Neutrophil (primary cell): ENCODE data around the gene ZNF101.
"Not testable (repeated sequence)": the region's sequence is repeated elsewhere in the genome, so short reads cannot be mapped to it uniquely, and the experiment has no call there.

Experiments
- H3K27ac ChIP-seq: fragments of 200-600 bp; sonication (generic); 2 replicates; pipeline ENCODE4 v1.5.1; 2016; ENCODE audit warnings: mild to moderate bottlenecking, moderate library complexity
- H3K27me3 ChIP-seq: fragments of 200-600 bp; sonication (generic); 2 replicates; pipeline ENCODE4 v1.6.0; 2016; ENCODE audit warnings: mild to moderate bottlenecking
- H3K36me3 ChIP-seq: fragments of 200-600 bp; sonication (generic); 2 replicates; pipeline ENCODE4 v1.5.1; 2017
- H3K4me1 ChIP-seq, 2 experiments: fragments of 200-600 bp in 1 of 2; sonication (generic) in 1 of 2; 1 replicate in 1 of 2; 2 replicates in 1 of 2; pipeline versions ENCODE4 v1.5.1 to v1.6.1; 2013 to 2016; ENCODE audit warnings: low read depth in 1 of 2, low read length in 1 of 2, mild to moderate bottlenecking in 1 of 2, moderate library complexity in 1 of 2; ENCODE audit not compliant: control insufficient read depth in 1 of 2, insufficient read depth in 1 of 2
- H3K4me3 ChIP-seq, 2 experiments: fragments of 200-600 bp in 1 of 2; sonication (generic) in 1 of 2; 1 replicate in 1 of 2; 2 replicates in 1 of 2; pipeline ENCODE4 v1.5.1; 2013 to 2016; ENCODE audit warnings: low read depth in 1 of 2, low read length in 1 of 2, mild to moderate bottlenecking in 1 of 2, moderate library complexity in 1 of 2
- H3K9me3 ChIP-seq: fragments of 200-600 bp; sonication (generic); 2 replicates; pipeline ENCODE4 v1.5.1; 2016
- CTCF ChIP-seq: fragments of 200-600 bp; sonication (generic); IDR thresholded peaks from 2 replicates; pipeline ENCODE4 v1.5.1; 2016; ENCODE audit warnings: antibody characterized with exemption

The ZNF101 gene

GRCh38 chr19:19686580-19686979, 17.9 kb downstream of the ZNF101 start:
- H3K9me3 ChIP-seq = peaks cover 27% of the 10 kb centered on the region
- TF ChIP-seq CTCF = no peak
- H3K4me1 ChIP-seq = no peaks in the 10 kb centered on the region
- no peak overlapping the region for H3K27ac ChIP-seq
- no peaks in the 10 kb centered on the region for H3K27me3 ChIP-seq
- H3K36me3 ChIP-seq = no peaks in the 10 kb centered on the region
- H3K4me3 ChIP-seq = no peak overlapping the region

DNA sequence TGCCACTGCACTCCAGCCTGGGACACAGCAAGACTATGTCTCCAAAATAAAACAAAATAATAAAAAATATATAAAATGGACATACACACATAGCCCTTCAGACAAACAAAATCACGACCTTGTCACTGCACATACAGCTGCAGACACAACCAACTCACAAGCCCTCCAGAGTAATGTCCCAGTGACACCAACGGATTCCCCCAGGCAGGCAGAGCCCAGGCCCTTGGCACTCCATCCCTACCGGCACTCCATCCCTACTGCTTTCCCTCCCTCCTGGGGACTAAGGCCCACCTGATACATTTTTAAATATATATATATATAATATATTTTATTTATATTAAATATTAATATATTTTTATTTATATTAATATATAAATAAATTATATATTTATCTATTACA, 18.5 kb downstream of the ZNF101 start:
- no peak overlapping the region for H3K4me3 ChIP-seq
- H3K27ac ChIP-seq = no peak overlapping the region
- no peaks in the 10 kb centered on the region for H3K4me1 ChIP-seq
- no peaks in the 10 kb centered on the region for H3K36me3 ChIP-seq
- H3K27me3 ChIP-seq = no peaks in the 10 kb centered on the region
- no peak for TF ChIP-seq CTCF
- H3K9me3 ChIP-seq = peaks cover 24% of the 10 kb centered on the region

DNA sequence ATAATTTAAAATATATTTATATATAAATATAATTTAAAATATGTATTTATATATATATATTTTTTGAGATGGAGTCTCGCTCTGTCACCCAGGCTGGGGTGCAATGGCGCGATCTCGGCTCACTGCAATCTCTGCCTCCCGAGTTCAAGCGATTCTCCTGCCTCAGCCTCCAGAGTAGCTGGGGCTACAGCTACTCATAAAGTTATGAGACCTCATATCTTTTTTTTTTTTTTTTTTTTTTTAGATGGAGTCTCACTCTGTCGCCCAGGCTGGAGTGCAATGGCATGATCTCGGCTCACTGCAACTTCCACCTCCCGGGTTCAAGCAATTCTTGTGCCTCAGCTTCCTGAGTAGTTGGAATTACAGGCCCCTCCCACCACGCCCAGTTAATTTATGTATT, 20.4 kb downstream of the ZNF101 start:
- not testable (repeated sequence) for H3K27me3 ChIP-seq, H3K4me1 ChIP-seq, H3K4me3 ChIP-seq, H3K36me3 ChIP-seq, H3K27ac ChIP-seq
- H3K9me3 ChIP-seq = peaks cover 16% of the 10 kb centered on the region

GRCh38 chr19:19691683-19692082, 23.0 kb downstream of the ZNF101 start:
- Histone ChIP-seq H3K36me3 (no peaks in the 10 kb centered on the region), H3K27me3 (no peaks in the 10 kb centered on the region), H3K4me3 (no peak overlapping the region), H3K4me1 (no peaks in the 10 kb centered on the region), H3K9me3 (peaks cover 6% of the 10 kb centered on the region), H3K27ac (no peak overlapping the region)
- TF ChIP-seq CTCF = no peak

- Histone ChIP-seq H3K36me3 (no peaks in the 10 kb centered on the region), H3K4me1 (no peaks in the 10 kb centered on the region), H3K4me3 (no peak overlapping the region), H3K27me3 (no peaks in the 10 kb centered on the region), H3K27ac (no peak overlapping the region), H3K9me3 (peaks cover 5% of the 10 kb centered on the region)
- TF ChIP-seq CTCF = no peak
Observed at GRCh38 chr19:19696386-19696785, 27.7 kb downstream of the ZNF101 start.

GRCh38 chr19:19697589-19697988, 28.9 kb downstream of the ZNF101 start:
- H3K4me1 ChIP-seq = no peaks in the 10 kb centered on the region
- no peak overlapping the region for H3K4me3 ChIP-seq
- TF ChIP-seq CTCF = no peak
- H3K27ac ChIP-seq = no peak overlapping the region
- no peaks in the 10 kb centered on the region for H3K36me3 ChIP-seq
- H3K9me3 ChIP-seq = peaks cover 5% of the 10 kb centered on the region
- H3K27me3 ChIP-seq = no peaks in the 10 kb centered on the region

DNA sequence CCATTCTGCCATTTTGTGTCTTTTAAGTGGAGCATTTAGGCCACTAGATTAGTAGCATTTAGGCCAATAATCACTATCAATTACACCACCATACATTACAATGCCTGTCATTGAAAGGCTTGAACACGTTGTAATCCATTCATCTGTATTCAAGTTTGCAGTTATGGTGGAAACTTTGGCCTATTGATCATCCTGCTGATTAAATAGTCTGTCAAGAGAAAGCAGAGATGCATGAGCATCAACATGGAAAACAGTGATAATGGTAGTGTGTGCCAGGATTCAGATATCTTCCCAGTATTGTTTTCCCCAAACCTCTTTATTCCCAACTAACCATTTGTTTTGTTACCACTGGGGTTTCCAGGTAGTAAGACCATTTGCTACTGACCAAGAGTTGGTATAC, 31.9 kb downstream of the ZNF101 start:
- not testable (repeated sequence) for H3K4me3 ChIP-seq, H3K27ac ChIP-seq, H3K36me3 ChIP-seq, H3K9me3 ChIP-seq, H3K4me1 ChIP-seq, H3K27me3 ChIP-seq
